HG02798 (cell line): ENCODE measurements around the gene ZNF729.
"Not testable (repeated sequence)": the region's sequence is repeated elsewhere in the genome, so short reads cannot be mapped to it uniquely, and the experiment has no call there.

Experiments
- ATAC-seq: cut with Tn5 transposase; IDR thresholded peaks from one replicate; pipeline ENCODE4 v1.9.1; 2021; ENCODE audit warnings: mild to moderate bottlenecking; ENCODE audit not compliant: unreplicated experiment, poor library complexity

Gene ZNF729

DNA sequence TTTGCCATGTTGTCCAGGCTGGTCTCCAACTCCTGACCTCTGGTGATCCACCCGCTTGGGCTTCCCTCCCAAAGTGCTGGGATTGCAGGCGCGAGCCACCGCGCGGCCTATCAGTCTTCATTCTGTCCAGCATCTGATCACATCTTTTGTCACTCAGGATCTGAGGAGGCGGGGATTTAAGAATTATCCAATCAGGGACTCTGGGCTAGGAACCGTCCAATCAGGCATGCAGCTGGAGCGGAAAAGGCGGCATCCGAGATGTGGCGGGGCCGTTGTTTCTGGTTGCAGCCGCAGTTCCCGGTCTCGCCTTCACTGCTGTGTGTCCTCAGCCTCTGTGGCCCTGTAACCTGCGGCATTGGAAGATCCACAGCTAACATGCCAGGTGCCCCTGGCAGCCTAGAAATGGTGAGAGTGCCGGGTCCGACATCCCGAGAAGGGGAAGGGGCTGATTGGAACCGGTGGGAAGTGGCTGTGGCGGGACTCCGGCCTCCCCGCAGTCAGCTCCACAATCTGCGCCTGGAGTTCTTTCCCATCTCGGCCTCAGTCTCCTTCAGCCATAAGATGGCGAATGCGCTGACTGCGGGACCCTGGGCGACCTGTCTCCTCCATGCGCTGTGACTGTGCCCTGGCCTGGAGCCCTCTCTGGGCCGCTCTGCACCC lies at the start of gene ZNF729:
Gene ZNF729, plus strand, starts transcription at position 291 of the 660 bp plus-strand sequence. Its CDS starts 85 bp downstream, at position 376.
- no peak for ATAC-seq

DNA sequence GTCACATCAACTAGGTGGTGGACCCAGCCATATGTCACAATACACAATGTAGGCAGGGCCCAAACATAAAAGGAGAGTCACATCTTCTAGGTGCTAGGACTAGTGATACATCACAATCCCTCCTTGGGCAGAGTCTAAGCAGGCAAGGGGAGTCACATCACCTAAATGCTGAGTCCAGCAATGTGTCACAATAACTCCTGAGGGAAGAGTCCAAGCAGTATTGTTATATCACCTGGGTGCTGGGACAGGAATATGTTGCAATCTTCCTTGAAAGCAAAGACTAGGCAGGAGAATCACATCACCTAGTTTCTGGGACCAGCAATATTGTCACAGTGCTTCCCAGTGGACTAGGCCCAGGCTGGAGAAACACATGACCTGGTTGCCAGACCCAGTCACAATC lies 29.4 kb upstream of the ZNF729 start:
- ATAC-seq = no peak

DNA sequence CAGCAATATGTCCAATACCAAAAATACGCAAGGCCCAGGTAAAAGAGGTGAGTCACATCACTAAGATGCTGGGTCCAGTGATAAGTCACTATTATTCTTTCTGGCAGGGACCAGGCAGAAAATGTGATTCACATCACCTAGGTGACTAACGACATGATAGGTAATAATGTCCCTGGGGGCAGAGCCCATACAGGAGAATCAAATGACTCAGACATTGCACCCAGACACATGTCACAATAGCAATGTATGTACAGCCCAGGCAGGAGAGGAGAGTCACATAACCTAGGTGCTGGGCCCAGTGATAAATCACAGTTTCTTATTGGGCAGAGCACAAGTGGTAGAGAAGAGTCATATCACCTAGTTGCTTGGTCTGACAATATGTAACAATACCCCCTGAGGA lies 28.9 kb upstream of the ZNF729 start:
- no peak for ATAC-seq

DNA sequence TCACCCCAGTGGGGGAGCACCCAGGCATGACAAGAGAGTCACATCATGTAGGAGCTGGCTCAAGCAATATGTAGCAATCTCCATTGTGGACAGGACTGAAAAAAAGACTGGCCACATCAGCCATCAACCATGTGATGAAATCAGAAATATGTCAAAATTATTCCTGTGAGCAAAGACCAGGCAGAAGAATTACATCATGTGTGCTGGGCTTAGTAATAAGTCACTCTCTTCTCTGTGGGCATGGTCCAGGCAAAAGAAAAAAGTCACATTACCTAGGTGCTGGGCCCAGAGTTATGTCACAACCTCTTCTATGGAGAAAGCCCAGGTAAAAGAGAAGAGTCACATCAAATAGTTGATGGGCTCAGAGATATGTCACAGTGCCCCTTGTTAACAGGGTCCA lies 28.3 kb upstream of the ZNF729 start:
- no peak for ATAC-seq

DNA sequence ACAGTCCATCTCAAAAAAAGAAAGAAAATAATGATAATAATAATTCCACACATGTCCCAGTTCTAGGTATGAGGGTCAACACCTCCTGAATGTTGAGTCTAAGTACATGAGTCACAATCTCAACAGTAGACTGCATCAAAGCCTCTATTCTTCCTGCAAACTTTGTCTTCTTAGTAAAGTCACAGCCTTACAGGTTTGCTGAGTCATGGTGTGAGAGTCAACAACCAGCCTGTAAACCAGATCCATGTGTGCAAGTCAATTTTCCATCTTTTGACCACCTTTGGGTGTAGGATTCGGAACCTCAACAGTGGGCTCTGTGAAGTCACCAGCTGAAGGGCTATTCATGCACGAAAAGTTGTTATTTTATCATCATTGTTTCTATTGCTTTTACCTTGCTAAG lies 25.7 kb upstream of the ZNF729 start:
- no peak for ATAC-seq

DNA sequence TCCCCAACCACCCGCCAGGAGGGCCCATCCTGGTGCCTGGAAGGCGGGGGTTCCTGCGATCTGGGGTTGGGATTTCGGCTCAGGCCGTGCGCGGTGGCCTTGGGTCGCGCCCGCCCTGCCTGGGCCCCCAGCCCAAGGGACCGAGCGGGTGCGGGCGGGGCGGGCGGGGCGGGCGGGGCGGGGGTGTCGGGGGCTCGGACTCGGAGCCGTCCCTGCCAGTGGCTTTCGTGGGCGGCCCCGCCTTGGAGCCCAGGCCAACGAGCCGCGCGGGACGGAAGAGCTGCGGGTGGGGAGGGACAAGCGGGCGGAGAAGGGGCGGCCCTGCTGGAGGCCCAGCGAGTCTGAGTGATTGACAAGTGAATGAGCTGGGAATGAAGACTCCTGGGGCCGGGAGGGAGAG lies 24.6 kb upstream of the ZNF729 start:
- ATAC-seq = no peak

DNA sequence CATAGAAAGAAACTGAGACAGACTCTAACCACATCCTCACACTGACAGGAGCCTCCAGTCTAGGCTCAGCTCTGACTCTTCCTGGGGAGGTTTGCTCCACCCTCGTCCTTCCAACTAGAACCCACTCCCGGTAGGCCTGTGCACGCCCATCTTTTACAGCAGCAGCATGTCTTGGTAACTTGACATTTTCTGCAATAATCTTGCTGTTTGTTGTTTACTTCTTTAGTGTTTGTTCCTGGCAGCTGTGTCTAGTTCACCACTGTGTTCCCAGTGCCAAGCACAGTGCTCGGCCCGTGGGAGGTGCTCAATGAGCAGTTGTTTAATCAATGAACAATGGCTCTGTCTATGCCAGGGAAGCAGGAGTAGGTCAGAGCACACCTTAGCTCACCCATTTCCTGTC lies 23.1 kb upstream of the ZNF729 start:
- no peak for ATAC-seq

DNA sequence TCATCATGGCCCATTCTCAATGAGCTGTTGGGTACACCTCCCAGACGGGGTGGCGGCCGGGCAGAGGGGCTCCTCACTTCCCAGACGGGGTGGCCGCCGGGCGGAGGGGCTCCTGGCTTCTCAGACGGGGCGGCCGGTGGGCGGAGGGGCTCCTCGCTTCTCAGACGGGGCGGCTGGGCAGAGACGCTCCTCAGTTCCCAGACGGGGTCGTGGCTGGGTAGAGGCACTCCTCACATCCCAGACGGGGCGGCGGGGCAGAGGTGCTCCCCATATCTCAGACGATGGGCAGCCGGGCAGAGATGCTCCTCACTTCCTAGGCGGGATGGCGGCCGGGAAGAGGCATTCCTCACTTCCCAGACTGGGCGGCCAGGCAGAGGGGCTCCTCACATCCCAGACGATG lies 35.3 kb downstream of the ZNF729 start:
- not testable (repeated sequence) for ATAC-seq

DNA sequence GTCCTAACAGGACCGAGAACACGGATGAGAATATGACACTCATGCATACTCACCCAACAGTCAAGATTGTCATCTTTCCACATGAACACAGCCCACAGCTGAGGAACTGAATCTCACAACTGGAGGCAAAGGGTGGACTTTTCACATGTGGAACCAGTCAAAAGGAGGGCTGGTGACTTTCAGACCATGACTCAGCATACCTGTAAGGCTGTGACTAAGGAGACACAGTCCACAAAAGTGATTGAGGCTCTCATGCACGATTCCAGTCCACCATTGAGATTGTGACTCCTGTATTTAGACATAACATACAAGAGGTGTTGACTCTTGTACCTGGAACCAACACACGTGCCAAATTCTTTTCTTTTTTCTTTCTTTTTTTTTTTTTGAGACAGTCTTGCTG lies 40.0 kb downstream of the ZNF729 start:
- ATAC-seq = no peak

DNA sequence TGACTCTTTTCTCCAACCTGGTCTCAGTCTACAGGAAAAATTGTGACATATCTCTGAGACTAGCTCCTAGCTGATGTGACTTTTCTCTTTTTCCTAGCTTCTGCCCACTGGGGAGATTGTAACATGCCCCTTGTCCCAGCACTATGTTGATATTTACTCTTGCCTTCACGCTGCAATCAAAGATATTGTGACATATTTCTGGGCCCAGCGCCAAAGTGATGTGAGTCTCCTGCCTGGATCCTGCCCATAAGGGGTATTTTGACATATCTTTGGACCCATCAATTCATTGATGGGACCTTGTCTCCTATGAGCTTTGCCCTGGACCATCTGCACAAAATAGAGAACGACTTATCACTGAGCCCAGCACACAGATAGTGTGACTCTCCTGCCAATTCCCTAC lies 41.1 kb downstream of the ZNF729 start:
- ATAC-seq = no peak

DNA sequence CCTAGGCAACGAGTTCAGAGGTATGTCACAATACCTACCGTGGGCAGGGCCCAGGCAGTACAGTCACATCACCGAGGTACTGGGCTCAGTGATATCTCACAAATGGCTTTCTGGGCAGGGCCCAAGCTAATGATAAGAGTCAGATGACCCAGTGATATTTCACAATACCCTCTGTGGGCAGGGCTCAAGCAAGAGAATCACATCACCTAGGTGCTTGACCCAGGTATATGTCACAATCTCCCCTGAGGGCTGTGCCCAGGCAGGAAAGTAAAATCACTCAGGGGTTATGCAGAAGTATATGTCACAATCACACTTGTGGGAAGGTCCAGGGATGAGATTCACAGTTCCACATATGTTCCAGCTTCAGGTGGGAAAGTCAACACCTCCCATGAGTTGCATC lies 45.3 kb downstream of the ZNF729 start:
- no peak for ATAC-seq

DNA sequence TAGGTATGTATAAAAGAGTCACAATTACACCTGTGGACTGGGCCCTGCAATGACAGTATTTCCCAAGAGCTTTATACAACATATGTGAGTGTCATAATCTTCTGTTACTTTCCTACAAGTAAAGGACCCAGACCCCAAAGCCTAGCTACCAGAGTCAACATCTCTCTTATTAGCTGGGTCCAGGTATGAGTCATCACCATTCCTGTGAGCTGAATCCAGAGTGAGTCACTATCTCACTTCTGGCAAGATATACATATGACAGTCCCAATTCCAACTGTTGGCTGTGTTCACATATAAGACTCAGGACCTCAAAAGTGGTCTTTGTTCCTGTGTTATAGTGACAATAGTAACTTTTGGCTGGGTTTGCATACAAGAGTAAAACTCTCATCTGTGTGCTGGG lies 46.7 kb downstream of the ZNF729 start:
- ATAC-seq = no peak

DNA sequence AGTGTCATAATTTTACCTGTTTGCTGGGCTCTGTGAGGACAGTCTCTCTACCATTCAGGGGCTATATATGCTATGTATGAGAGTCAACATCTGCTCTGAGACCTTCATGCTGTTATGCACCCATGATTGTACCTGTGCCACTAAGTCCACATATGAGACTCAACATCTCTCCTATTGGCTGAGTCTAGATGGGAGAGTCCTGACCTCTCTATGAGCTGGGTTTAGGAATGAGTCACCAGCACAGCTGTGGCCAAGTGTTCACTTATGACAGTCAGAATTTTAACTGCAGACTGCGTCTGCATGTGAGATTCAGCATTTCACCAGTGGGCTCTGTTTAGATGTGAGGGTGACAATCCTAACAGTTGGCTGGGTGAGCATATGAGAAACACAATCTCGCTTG lies 49.5 kb downstream of the ZNF729 start:
- no peak for ATAC-seq

DNA sequence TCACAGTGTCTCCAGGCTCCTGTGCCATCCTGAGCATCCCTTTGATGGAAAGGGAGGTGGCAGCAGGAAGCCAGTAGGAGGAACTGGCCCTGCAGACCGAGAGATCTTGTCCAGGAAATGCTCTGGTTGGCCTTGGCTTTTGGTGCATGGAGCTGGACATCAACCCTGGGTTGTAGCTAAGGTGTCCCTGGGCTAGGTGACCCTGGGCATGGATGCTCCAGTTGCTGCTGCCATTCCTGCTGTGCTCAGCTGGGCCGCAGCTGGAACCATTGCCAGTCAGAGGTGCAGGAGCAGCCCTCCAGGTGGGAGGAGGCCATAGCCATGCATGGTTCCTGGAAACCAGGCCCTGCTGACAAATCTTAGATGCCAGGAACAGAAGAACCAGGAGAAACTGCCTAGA lies 68.4 kb downstream of the ZNF729 start:
- ATAC-seq = no peak
